Activated CD4-positive, CD25-positive, alpha-beta regulatory T cell (primary cell): ENCODE measurements around the gene PSMD13.
A peak's percentile ranks its signal among the peaks of the same experiment; 100 is the strongest.
"Not testable (repeated sequence)": the region's sequence is repeated elsewhere in the genome, so short reads cannot be mapped to it uniquely, and the experiment has no call there.

Experiments used
- DNase-seq, 4 experiments: peaks; one replicate each; lab custom pipeline; 2025; lab: John Stamatoyannopoulos, UW

PSMD13 gene

DNA sequence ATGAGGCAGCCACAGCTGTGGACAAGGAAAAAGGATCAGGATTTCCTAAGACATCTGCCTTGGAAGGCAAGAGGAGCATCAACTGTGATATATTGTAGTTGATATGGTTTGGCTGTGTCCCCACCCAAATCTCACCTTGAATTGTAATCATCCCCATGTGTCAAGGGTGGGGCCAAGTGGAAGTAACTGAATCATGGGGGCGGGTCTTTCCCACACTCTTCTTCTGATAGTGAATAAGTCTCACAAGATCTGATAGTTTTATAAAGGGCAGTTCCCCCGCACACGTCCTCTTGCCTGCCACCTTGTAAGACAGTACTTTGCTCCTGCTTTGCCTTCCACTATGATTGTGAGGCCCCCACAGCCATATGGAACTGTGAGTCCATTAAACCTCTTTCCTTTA, 19.1 kb upstream of the PSMD13 start:
- DNase-seq: no peak

DNA sequence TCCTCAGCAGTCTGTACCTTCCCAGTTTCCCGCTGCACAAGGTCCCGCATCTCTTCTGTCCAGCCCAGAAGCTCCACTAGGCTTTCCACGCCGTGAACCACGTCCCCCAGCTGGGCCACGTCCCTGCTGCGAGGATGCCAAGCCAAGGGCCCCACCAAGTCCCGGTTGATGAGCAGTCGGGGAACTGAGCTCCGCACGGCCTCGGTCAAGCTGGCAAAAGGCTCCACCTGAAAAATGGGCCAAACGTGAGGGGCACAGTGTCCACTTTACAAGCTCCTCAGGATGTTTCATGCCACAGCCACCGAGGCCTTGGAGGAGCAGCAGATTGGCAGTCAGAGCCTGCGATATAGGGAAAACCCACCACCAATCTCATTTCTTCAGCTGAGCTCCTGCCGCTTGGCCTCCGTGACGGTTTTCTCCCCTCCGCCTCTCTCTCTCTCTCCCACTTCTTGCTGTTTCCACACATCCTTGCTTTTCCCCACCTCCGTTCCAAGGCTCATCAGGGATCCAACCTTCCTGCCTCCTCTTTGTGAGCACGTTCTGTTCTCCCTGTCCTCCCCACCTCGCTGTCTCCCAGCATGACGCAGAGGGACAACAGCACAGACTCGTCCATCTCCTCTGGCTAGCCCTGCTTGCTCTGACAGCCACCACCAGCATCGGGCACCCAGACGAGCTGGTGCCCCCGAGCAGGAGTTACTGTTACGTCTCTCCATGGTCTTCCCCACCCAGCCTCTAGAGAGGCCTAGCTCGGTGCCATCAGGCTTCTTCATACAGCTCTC, 17.8 kb upstream of the PSMD13 start:
- DNase-seq: no peak

DNA sequence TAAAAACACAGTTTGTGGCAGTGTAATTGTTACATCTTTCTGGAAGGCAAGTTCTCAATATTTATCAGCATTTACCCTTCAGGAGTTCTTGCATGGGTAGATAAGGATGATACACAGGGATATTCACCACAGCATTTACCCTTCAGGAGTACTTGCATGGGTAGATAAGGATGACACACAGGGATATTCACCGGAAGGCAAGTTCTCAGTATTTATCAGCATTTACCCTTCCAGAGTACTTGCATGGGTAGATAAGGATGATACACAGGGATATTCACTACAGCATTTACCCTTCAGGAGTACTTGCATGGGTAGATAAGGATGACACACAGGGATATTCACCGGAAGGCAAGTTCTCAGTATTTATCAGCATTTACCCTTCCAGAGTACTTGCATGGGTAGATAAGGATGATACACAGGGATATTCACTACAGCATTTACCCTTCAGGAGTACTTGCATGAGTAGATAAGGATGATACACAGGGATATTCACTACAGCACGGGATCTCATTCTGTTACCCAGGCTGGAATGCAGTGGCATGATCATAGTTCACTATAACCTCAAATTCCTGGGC, 16.0 kb upstream of the PSMD13 start:
- DNase-seq: not testable (repeated sequence)

DNA sequence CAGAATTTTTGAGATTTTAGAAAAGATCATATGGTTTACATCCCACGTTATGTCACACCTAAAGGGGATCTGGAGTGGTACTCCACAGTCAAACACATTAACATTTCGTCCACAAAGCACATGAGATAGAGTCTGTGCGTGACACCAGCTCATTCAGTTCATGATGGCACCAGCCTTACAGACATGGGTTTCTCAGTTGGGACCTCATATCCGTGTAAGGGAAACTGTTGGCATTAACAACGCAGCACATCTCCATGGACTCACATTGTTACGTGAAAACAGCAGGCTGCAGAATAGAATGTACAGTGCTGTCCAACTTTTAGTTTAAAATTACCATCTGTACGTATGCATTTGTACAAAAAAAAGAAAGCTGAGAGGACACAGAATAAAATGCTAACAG, 15.2 kb upstream of the PSMD13 start:
- no peak for DNase-seq

DNA sequence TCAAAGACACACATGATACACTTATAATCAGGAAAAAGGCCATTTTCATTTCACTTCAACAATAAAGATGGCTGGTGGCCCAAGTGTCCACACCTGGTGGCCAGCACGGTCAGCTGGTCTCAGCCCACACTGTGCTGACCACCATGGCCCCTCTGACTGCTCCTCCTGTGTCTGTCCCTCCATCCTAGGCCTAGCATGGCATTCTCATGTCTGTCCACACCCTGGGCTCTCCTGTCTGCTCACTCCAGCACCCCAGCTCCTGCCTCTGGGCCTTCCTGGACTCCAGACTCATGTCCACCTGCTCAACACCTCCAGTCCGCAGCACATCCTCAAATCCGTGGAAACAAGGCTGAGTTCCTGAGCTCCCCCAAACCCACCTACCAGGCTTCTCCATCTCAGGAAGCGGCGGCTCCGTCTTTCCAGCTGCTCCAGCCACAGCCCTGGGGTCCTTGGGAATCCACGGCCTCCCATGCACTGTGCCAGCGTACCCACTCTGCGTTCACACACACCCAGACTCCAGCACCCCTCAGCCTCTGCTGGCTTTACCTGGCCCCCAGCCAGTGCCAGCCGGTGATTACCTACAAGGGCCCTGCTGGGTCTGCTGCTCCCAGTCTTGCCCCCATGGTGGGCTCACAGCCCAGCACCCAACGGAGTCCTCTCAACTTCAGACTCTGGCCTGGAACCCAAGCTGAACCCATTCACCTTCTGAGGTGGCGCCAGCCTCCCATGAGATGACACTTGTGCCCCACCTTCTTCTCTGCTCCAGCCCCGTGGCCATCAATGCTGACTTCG, 14.6 kb upstream of the PSMD13 start:
- no peak for DNase-seq

GRCh38 chr11:223026-223789, 13.6 kb upstream of the PSMD13 start:
- DNase-seq: no peak

DNA sequence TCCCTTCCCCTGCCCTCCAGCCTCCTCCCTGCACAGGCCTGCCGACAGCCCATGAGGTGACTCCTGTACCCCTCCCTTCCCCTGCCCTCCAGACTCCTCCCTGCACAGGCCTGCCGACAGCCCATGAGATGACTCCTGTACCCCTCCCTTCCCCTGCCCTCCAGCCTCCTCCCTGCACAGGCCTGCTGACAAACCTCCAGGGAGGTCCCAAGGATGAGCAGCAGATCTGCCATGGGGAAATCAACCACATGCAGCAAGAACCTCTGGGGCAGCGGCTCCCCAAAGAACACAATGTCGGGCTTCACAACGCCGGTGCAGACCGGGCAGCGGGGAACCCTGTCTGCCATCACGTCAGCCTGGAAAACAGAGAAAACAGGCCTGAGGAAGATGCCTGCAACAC, 12.9 kb upstream of the PSMD13 start:
- no peak for DNase-seq

GRCh38 chr11:224424-224823, 12.4 kb upstream of the PSMD13 start:
- no peak for DNase-seq

GRCh38 chr11:225734-226453, 10.9 kb upstream of the PSMD13 start:
- DNase-seq: no peak

- DNase-seq: no peak
Observed at GRCh38 chr11:227824-228379, 8.9 kb upstream of the PSMD13 start.

GRCh38 chr11:230431-230830, 6.3 kb upstream of the PSMD13 start:
- DNase-seq: no peak

GRCh38 chr11:232783-233565, 3.8 kb upstream of the PSMD13 start:
- no peak for DNase-seq

DNA sequence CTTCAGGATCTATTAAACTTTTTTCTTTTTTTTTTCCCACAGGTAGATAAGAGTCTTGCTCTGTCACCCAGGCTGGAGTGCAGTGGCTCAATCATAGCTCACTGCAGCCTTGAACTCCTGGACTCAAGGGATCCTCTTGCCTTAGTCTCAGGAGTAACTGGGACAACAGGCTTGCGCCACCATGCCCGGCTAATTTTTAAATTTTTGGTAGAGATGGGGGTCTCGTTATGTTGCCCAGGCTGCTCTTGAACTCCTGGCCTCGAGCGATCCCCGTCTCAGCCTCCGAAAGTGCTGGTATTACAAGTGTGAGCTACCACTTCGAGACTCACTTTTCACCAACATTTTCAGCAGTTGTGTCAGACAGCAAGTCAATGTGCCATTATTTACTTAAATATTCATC, 1.6 kb upstream of the PSMD13 start:
- no peak for DNase-seq

DNA sequence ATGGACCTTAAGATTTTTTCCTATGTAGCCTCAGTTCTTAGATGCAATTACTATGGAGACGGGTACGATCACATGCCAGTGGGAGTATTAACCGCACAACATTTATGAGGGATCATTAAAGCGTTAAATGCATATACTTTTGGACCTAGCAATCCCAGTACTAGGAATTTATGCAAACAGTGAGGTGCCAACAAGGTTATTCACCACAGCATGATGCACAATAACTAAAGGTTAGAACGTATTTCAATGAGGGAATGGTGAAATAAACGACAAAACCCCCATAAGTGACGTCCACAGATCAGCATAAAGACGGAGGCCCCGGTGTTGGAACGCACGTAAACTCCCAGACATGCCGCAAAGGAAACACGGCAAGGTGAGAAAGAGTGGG, 1.2 kb upstream of the PSMD13 start:
- DNase-seq: peak in 1 of 4 experiments; percentile 27

- DNase-seq: peak; percentile 63 to 81 (median 74)
Observed at GRCh38 chr11:235997-236773, 591 bp upstream of the PSMD13 start, which contains the start of gene SIRT3. SIRT3 (minus strand) TSS chr11:236342; CDS start chr11:236328, 14 bp downstream.

GRCh38 chr11:238346-238745, 1.6 kb downstream of the PSMD13 start:
- not testable (repeated sequence) for DNase-seq

GRCh38 chr11:240315-240714, 3.5 kb downstream of the PSMD13 start:
- DNase-seq: no peak

- no peak for DNase-seq
Observed at GRCh38 chr11:241634-242033, 4.9 kb downstream of the PSMD13 start.

- no peak for DNase-seq
Observed at GRCh38 chr11:244376-244775, 7.6 kb downstream of the PSMD13 start.

DNA sequence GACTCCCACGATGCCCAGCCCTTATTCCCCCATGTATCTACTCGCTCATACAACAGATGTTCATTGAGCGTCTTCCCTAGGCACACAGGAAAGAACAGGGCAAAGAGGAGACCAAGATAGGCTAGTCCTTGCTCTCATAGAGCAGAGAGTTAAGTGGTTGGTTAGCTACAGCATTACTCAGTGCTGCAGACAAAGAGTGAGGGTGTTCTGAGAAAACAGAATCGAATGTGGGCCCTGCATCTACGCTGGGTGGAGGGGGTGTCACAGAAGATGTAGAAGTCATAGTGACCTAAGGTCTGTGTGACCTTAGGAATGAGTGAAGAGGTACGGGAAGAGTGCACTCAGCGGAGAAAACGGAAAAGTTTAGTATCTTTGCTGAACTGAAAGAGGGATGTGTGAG, 12.3 kb downstream of the PSMD13 start:
- no peak for DNase-seq
